Naive thymus-derived CD4-positive, alpha-beta T cell (primary cell): ENCODE results near the gene NRN1L. TPM values are rescaled to one million over a fixed set of nuclear protein-coding genes. Genes with fewer than 3 reads are reported as not detected.
A peak's percentile ranks its signal among the peaks of the same experiment; 100 is the strongest.

Source experiments
- ATAC-seq: fragments of 150-1000 bp; cut with Tn5 transposase; 2 replicates; pipeline ENCODE4 v1.10.0; 2021; ENCODE audit warnings: mild to moderate bottlenecking, moderate library complexity
- CTCF ChIA-PET: fragments of 350-600 bp; sonication (Branson Sonifier 250); formaldehyde crosslinking; loops from one replicate; lab custom pipeline; 2021; ENCODE audit warnings: antibody characterized with exemption; lab: Charles Lee
- POLR2A ChIA-PET: fragments of 350-600 bp; sonication (Branson Sonifier 250); formaldehyde crosslinking; loops from one replicate; lab custom pipeline; 2021; ENCODE audit warnings: antibody characterized with exemption, inconsistent platforms; lab: Charles Lee
- DNase-seq, 9 donors: peaks; one replicate each; pipeline versions ENCODE4 v3.0.0 to v3.0.0-alpha.2; 2020 to 2022; ENCODE audit warnings: mixed read lengths in 1 of 9
- H3K27ac ChIP-seq: one replicate; pipeline ENCODE4 v1.7.0; 2013; ENCODE audit warnings: mild to moderate bottlenecking, low read depth, low read length, moderate library complexity
- H3K27me3 ChIP-seq, 2 donors: one replicate each; pipeline ENCODE4 v1.7.0; 2013; ENCODE audit warnings: low read length in 2 of 2, mild to moderate bottlenecking in 2 of 2, moderate library complexity in 2 of 2; ENCODE audit not compliant: control insufficient read depth in 2 of 2, insufficient read depth in 2 of 2
- H3K36me3 ChIP-seq, 3 experiments: 1 replicate in 2 of 3; 2 replicates in 1 of 3; pipeline ENCODE4 v1.7.0; 2013; ENCODE audit warnings: low read length in 3 of 3, mild to moderate bottlenecking in 3 of 3, moderate library complexity in 1 of 3; ENCODE audit not compliant: insufficient read depth in 3 of 3, control insufficient read depth in 2 of 3
- H3K4me1 ChIP-seq, 2 donors: one replicate each; pipeline ENCODE4 v1.7.0; 2013; ENCODE audit warnings: low read length in 2 of 2, mild to moderate bottlenecking in 2 of 2, moderate library complexity in 1 of 2; ENCODE audit not compliant: control insufficient read depth in 2 of 2, insufficient read depth in 2 of 2
- H3K4me3 ChIP-seq: 2 replicates; pipeline ENCODE4 v1.7.0; 2013; ENCODE audit warnings: mild to moderate bottlenecking, low read length
- H3K9me3 ChIP-seq, 3 experiments: 1 replicate in 2 of 3; 2 replicates in 1 of 3; pipeline ENCODE4 v1.7.0; 2013; ENCODE audit warnings: low read length in 3 of 3; ENCODE audit not compliant: control insufficient read depth in 2 of 3
- H3K27ac Mint-ChIP-seq, 9 donors: one replicate each; pipeline ENCODE4 v1.8.0; 2020 to 2022; ENCODE audit warnings: mixed read lengths in 9 of 9, mild to moderate bottlenecking in 8 of 9, moderate library complexity in 5 of 9, inconsistent platforms in 2 of 9
- H3K27me3 Mint-ChIP-seq, 5 donors: one replicate each; pipeline ENCODE4 v1.8.0; 2021 to 2022; ENCODE audit warnings: mixed read lengths in 5 of 5, mild to moderate bottlenecking in 1 of 5
- H3K36me3 Mint-ChIP-seq, 5 donors: one replicate each; pipeline ENCODE4 v1.8.0; 2020 to 2022; ENCODE audit warnings: mixed read lengths in 5 of 5, mild to moderate bottlenecking in 3 of 5, inconsistent platforms in 1 of 5
- H3K4me1 Mint-ChIP-seq, 7 donors: one replicate each; pipeline ENCODE4 v1.8.0; 2020 to 2022; ENCODE audit warnings: mixed read lengths in 7 of 7, mild to moderate bottlenecking in 3 of 7, inconsistent platforms in 1 of 7
- H3K4me3 Mint-ChIP-seq, 10 donors: one replicate each; pipeline ENCODE4 v1.8.0; 2020 to 2022; ENCODE audit warnings: mild to moderate bottlenecking in 10 of 10, mixed read lengths in 10 of 10, moderate library complexity in 6 of 10, inconsistent platforms in 2 of 10
- H3K9me3 Mint-ChIP-seq, 11 donors: one replicate each; pipeline ENCODE4 v1.8.0; 2020 to 2022; ENCODE audit warnings: mixed read lengths in 11 of 11, mild to moderate bottlenecking in 4 of 11, inconsistent platforms in 1 of 11, moderate library complexity in 1 of 11
- intact Hi-C, 2 donors: fragments of 100-400 bp; cut with micrococcal nuclease; formaldehyde crosslinking; loops; one replicate each; pipeline ENCODE4 v1.15.1; 2023
- polyA plus RNA-seq, 2 donors: library from polyadenylated mRNA; unstranded; fragments of 300-500 nt; fragmentation: Illumina TruSeq; gene quantifications; one replicate each; pipeline ENCODE4 v1.2.3, GENCODE V29; 2021
- total RNA-seq, 6 experiments: library from RNA in 5 of 6; stranded (reverse) in 5 of 6; gene quantifications; 1 replicate in 5 of 6; 2 replicates in 1 of 6; pipeline ENCODE4 v1.2.3 and lab custom pipeline; 2021 to 2026

Gene NRN1L
- total and polyA plus RNA-seq, 7 experiments from 2014 or later, result 1.1 to 6.4 (median 3.2) TPM; not detected in 2

DNA sequence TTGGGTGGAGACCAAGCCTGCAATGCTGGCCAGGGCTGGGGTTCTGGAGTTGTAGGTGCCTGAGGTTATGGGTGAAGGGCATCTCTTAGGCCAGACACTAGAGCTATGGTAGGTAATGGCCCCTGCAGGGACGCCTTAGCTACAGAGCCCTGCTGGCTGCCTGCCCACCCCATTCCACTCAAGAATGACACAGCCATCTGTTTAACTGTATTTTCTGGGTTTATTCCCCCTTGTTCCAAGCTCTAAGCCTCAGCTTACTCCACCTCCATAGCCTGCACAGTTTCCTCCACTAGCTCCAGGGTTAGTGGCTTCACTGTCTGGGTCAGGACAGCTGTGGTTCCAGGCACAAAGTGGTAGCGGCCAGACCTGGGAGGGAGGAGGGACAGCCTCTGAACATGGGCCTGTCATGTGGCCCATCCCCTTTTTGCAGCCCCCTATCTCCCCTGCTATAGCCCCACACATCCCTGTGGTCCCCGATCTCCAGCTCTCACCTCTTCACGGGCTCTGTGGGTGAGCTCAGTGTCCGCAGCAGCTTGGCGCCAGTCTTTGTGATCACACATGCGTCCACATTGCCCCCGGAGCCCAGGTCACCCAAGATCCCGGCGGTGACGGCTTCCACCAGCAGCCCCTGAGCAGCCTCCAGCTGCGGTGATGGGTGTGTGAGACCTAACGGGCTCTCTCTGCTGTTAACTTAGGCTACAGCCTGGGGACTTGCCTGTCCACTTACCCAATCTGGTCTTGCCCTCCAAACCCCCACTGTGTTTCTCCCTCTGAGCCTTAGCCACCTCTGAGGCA, 49.8 kb downstream of the NRN1L start:
- Histone ChIP-seq H3K4me3 (no peak overlapping the region), H3K27ac (peak overlapping the region; percentile 77), H3K9me3 (no peaks in the 10 kb centered on the region), H3K36me3 (peaks cover 19 to 65% (median 20%) of the 10 kb centered on the region in 3 experiments), H3K27me3 (no peaks in the 10 kb centered on the region), H3K4me1 (peaks cover 21% of the 10 kb centered on the region in 2 donors)
- DNase-seq (no peak), ATAC-seq (no peak)
- CTCF ChIA-PET, result interaction anchor here (0.7 to 2.7 kb wide), 3 partner anchors 48 to 118 kb away, joined by 3 to 11 read pairs (median 4); partner anchors contain the start of gene NRN1L
- H3K4me1 Mint-ChIP-seq, result peaks cover 18 to 38% (median 24%) of the 10 kb centered on the region in 7 donors
- H3K27ac Mint-ChIP-seq, result peak overlapping the region; percentile 44 to 99 (median 99)
- POLR2A ChIA-PET, result interaction anchor here (0.6 to 4.5 kb wide), 9 partner anchors 37 to 290 kb away, joined by 3 to 35 read pairs (median 12); partner anchors contain the start of genes CARMIL2, NUTF2, PSKH1 and RANBP10
- peaks cover 5 to 24% (median 7%) of the 10 kb centered on the region in 5 donors for H3K36me3 Mint-ChIP-seq
- intact Hi-C loops, result loop anchor here (1.0 to 5.0 kb wide), 16 partner anchors 34 to 453 kb away; partner anchors contain the start of genes EDC4 (in 2 of the 2), PRMT7 (in 2 of the 2), PSKH1 (in 2 of the 2) and SLC12A4 (in 2 of the 2)
- H3K9me3 Mint-ChIP-seq, result no peaks in the 10 kb centered on the region
- peaks cover 0 to 3% (median 0%) of the 10 kb centered on the region in 5 donors for H3K27me3 Mint-ChIP-seq
- peak overlapping the region in 7 of 10 donors; percentile 23 to 100 (median 89) for H3K4me3 Mint-ChIP-seq

- Histone ChIP-seq H3K4me1 (peaks cover 21 to 26% of the 10 kb centered on the region in 2 donors), H3K27ac (peak overlapping the region; percentile 77), H3K36me3 (peaks cover 19 to 60% (median 20%) of the 10 kb centered on the region in 3 experiments), H3K9me3 (no peaks in the 10 kb centered on the region), H3K4me3 (peak overlapping the region; percentile 99), H3K27me3 (no peaks in the 10 kb centered on the region)
- ATAC-seq (no peak), DNase-seq (no peak)
- peaks cover 0 to 3% (median 0%) of the 10 kb centered on the region in 5 donors for H3K27me3 Mint-ChIP-seq
- no peaks in the 10 kb centered on the region for H3K9me3 Mint-ChIP-seq
- peaks cover 5 to 24% (median 7%) of the 10 kb centered on the region in 5 donors for H3K36me3 Mint-ChIP-seq
- peak overlapping the region; percentile 87 to 99 (median 99) for H3K27ac Mint-ChIP-seq
- peaks cover 23 to 43% (median 30%) of the 10 kb centered on the region in 7 donors for H3K4me1 Mint-ChIP-seq
- H3K4me3 Mint-ChIP-seq, result peak overlapping the region; percentile 73 to 100 (median 100)
- CTCF ChIA-PET, result interaction anchor here (0.8 to 2.7 kb wide), 5 partner anchors 48 to 414 kb away, joined by 3 to 11 read pairs (median 4); partner anchors contain the start of genes NFATC3, NRN1L and NUTF2
- intact Hi-C loops, result loop anchor here (1.0 to 5.0 kb wide), 16 partner anchors 33 to 454 kb away; partner anchors contain the start of genes EDC4 (in 2 of the 2), PRMT7 (in 2 of the 2), PSKH1 (in 2 of the 2) and SLC12A4 (in 2 of the 2)
- POLR2A ChIA-PET, result interaction anchor here (1.0 to 4.5 kb wide), 24 partner anchors 11 to 379 kb away, joined by 3 to 35 read pairs (median 6); partner anchors contain the start of genes CARMIL2, DPEP2, EDC4 and NFATC3
These were observed 50.4 kb downstream of the NRN1L start for GRCh38 chr16:67935101-67935401.

GRCh38 chr16:67935402-67936123, 50.9 kb downstream of the NRN1L start:
- Mint-ChIP-seq H3K4me3 (peak overlapping the region; percentile 89 to 100 (median 100)), H3K9me3 (no peaks in the 10 kb centered on the region), H3K27me3 (peaks cover 0 to 3% (median 0%) of the 10 kb centered on the region in 5 donors), H3K36me3 (peaks cover 5 to 27% (median 7%) of the 10 kb centered on the region in 5 donors), H3K27ac (peak overlapping the region; percentile 87 to 99 (median 99)), H3K4me1 (peaks cover 28 to 48% (median 35%) of the 10 kb centered on the region in 7 donors)
- Histone ChIP-seq H3K9me3 (no peaks in the 10 kb centered on the region), H3K4me1 (peaks cover 21 to 32% of the 10 kb centered on the region in 2 donors), H3K36me3 (peaks cover 19 to 55% (median 20%) of the 10 kb centered on the region in 3 experiments), H3K27me3 (no peaks in the 10 kb centered on the region), H3K4me3 (peak overlapping the region; percentile 99), H3K27ac (peak overlapping the region; percentile 77)
- CTCF ChIA-PET, result interaction anchor here (0.8 to 2.7 kb wide), 6 partner anchors 34 to 414 kb away, joined by 3 to 11 read pairs (median 4); partner anchors contain the start of genes NFATC3, NRN1L and NUTF2
- ATAC-seq (peak; percentile 96), DNase-seq (peak; percentile 71 to 95 (median 91))
- intact Hi-C loops, result loop anchor here (1.0 to 5.0 kb wide), 21 partner anchors 33 to 454 kb away; partner anchors contain the start of genes ACD (in 2 of the 2), ATP6V0D1 (in 2 of the 2), CTCF (in 2 of the 2) and EDC4 (in 2 of the 2)
- POLR2A ChIA-PET, result interaction anchor here (0.6 to 4.5 kb wide), 35 partner anchors 11 to 380 kb away, joined by 3 to 35 read pairs (median 5); partner anchors contain the start of genes C16orf86, CARMIL2, CTCF and DDX28

Other genes starting within 250 kb of the NRN1L start
- gene CARMIL2, start 239.7 kb upstream of the NRN1L start, total RNA-seq, result 100 to 1,000 TPM; 140 to 245 (median 215) TPM
- 10 to 100 TPM; 12.7 to 28.7 TPM for gene CARMIL2, start 239.7 kb upstream of the NRN1L start, polyA plus RNA-seq
- 10 to 100 TPM; 29.3 to 44.1 (median 34.4) TPM for gene ACD, start 224.6 kb upstream of the NRN1L start, total RNA-seq
- gene ACD, start 224.6 kb upstream of the NRN1L start, polyA plus RNA-seq, result 10 to 100 TPM; 25.4 to 33.2 TPM
- 10 to 100 TPM in 1 of 5 experiments, 1 to 10 TPM in 4; 4.5 to 11.2 (median 4.7) TPM for gene PARD6A, start 223.9 kb upstream of the NRN1L start, total RNA-seq
- gene PARD6A, start 223.9 kb upstream of the NRN1L start, polyA plus RNA-seq, result 10 to 100 TPM in 1 of 2 donors, 1 to 10 TPM in 1; 9.3 to 15.1 TPM
- gene ENKD1, start 218.1 kb upstream of the NRN1L start, total RNA-seq, result 1 to 10 TPM; 4.9 to 8.3 (median 7.8) TPM
- 1 to 10 TPM; 1.1 to 2.5 TPM for gene ENKD1, start 218.1 kb upstream of the NRN1L start, polyA plus RNA-seq
- 1 to 10 TPM; 4.3 to 6.4 (median 4.7) TPM for gene C16orf86, start 218.1 kb upstream of the NRN1L start, total RNA-seq
- gene C16orf86, start 218.1 kb upstream of the NRN1L start, polyA plus RNA-seq, result 1 to 10 TPM; 3.5 to 5.7 TPM
- 10 to 100 TPM in 3 of 5 experiments, 1 to 10 TPM in 2; 6.3 to 13.4 (median 11.4) TPM for gene GFOD2, start 165.6 kb upstream of the NRN1L start, total RNA-seq
- 10 to 100 TPM in 1 of 2 donors, 1 to 10 TPM in 1; 4.6 to 14.6 TPM for gene GFOD2, start 165.6 kb upstream of the NRN1L start, polyA plus RNA-seq
- gene RANBP10, start 78.3 kb upstream of the NRN1L start, total RNA-seq, result 10 to 100 TPM; 22.3 to 26.6 (median 24.7) TPM
- gene RANBP10, start 78.3 kb upstream of the NRN1L start, polyA plus RNA-seq, result 10 to 100 TPM in 1 of 2 donors, 1 to 10 TPM in 1; 9.3 to 13.5 TPM
- 1 to 10 TPM in 1 of 5 experiments, under 1 TPM in 4; 0.24 to 1.1 (median 0.54) TPM for gene TSNAXIP1, start 78.0 kb upstream of the NRN1L start, total RNA-seq
- not detected for gene TSNAXIP1, start 78.0 kb upstream of the NRN1L start, polyA plus RNA-seq
- gene THAP11, start 42.6 kb upstream of the NRN1L start, total RNA-seq, result 10 to 100 TPM; 29.0 to 62.7 (median 44.6) TPM
- 100 to 1,000 TPM; 134 to 204 TPM for gene THAP11, start 42.6 kb upstream of the NRN1L start, polyA plus RNA-seq
- 100 to 1,000 TPM in 1 of 5 experiments, 10 to 100 TPM in 4; 34.7 to 125 (median 40.4) TPM for gene NUTF2, start 38.0 kb upstream of the NRN1L start, total RNA-seq
- 100 to 1,000 TPM in 1 of 2 donors, 10 to 100 TPM in 1; 98.0 to 118 TPM for gene NUTF2, start 38.0 kb upstream of the NRN1L start, polyA plus RNA-seq
- gene CENPT, start 37.2 kb upstream of the NRN1L start, total RNA-seq, result 100 to 1,000 TPM in 3 of 5 experiments, 10 to 100 TPM in 2; 56.7 to 128 (median 100) TPM
- gene CENPT, start 37.2 kb upstream of the NRN1L start, polyA plus RNA-seq, result 10 to 100 TPM; 11.8 to 22.7 TPM
- 100 to 1,000 TPM; 103 to 166 (median 122) TPM for gene EDC4, start 11.8 kb upstream of the NRN1L start, total RNA-seq
- gene EDC4, start 11.8 kb upstream of the NRN1L start, polyA plus RNA-seq, result 10 to 100 TPM; 34.8 to 52.4 TPM
- 10 to 100 TPM; 18.0 to 28.5 (median 23.3) TPM for gene PSKH1, start 8.4 kb downstream of the NRN1L start, total RNA-seq
- gene PSKH1, start 8.4 kb downstream of the NRN1L start, polyA plus RNA-seq, result 10 to 100 TPM; 20.7 to 34.0 TPM
- gene CTRL, start 47.0 kb downstream of the NRN1L start, total RNA-seq, result 10 to 100 TPM in 2 of 5 experiments, 1 to 10 TPM in 3; 7.9 to 15.1 (median 9.3) TPM
- 1 to 10 TPM; 1.3 to 2.5 TPM for gene CTRL, start 47.0 kb downstream of the NRN1L start, polyA plus RNA-seq
- gene PSMB10, start 52.0 kb downstream of the NRN1L start, total RNA-seq, result 100 to 1,000 TPM; 101 to 370 (median 142) TPM
- 100 to 1,000 TPM; 522 to 542 TPM for gene PSMB10, start 52.0 kb downstream of the NRN1L start, polyA plus RNA-seq
- gene LCAT, start 59.2 kb downstream of the NRN1L start, total RNA-seq, result 10 to 100 TPM in 4 of 5 experiments, 1 to 10 TPM in 1; 9.4 to 23.6 (median 19.6) TPM
- gene LCAT, start 59.2 kb downstream of the NRN1L start, polyA plus RNA-seq, result 1 to 10 TPM in 1 of 2 donors, under 1 TPM in 1; 0.33 to 1.5 TPM
- 10 to 100 TPM; 22.8 to 44.4 (median 31.3) TPM for gene SLC12A4, start 83.8 kb downstream of the NRN1L start, total RNA-seq
- gene SLC12A4, start 83.8 kb downstream of the NRN1L start, polyA plus RNA-seq, result 1 to 10 TPM; 3.8 to 8.0 TPM
- gene DPEP3, start 95.6 kb downstream of the NRN1L start, total RNA-seq, result 1 to 10 TPM in 4 of 5 experiments, under 1 TPM in 1; 0.10 to 2.3 (median 1.6) TPM
- gene DPEP3, start 95.6 kb downstream of the NRN1L start, polyA plus RNA-seq, result under 1 TPM; 0.37 to 0.44 TPM
- gene DPEP2, start 114.6 kb downstream of the NRN1L start, total RNA-seq, result 100 to 1,000 TPM in 2 of 5 experiments, 10 to 100 TPM in 3; 26.7 to 159 (median 85.1) TPM
- gene DPEP2, start 114.6 kb downstream of the NRN1L start, polyA plus RNA-seq, result 10 to 100 TPM; 54.3 to 57.7 TPM
- gene DPEP2NB, start 131.0 kb downstream of the NRN1L start, total RNA-seq, result not detected
- not detected for gene DPEP2NB, start 131.0 kb downstream of the NRN1L start, polyA plus RNA-seq
- gene DDX28, start 138.3 kb downstream of the NRN1L start, total RNA-seq, result 10 to 100 TPM; 15.5 to 19.9 (median 19.1) TPM
- 10 to 100 TPM; 52.1 to 67.7 TPM for gene DDX28, start 138.3 kb downstream of the NRN1L start, polyA plus RNA-seq
- 10 to 100 TPM; 13.6 to 25.9 (median 18.3) TPM for gene DUS2, start 138.4 kb downstream of the NRN1L start, total RNA-seq
- gene DUS2, start 138.4 kb downstream of the NRN1L start, polyA plus RNA-seq, result 10 to 100 TPM in 1 of 2 donors, 1 to 10 TPM in 1; 8.7 to 13.7 TPM
- gene NFATC3, start 200.5 kb downstream of the NRN1L start, total RNA-seq, result 100 to 1,000 TPM; 120 to 151 (median 147) TPM
- 100 to 1,000 TPM in 1 of 2 donors, 10 to 100 TPM in 1; 75.8 to 109 TPM for gene NFATC3, start 200.5 kb downstream of the NRN1L start, polyA plus RNA-seq